MM.1S (cell line): ENCODE results near the gene RCOR1.

Source experiments
- CTCF ChIP-seq: fragments of 300-600 bp; sonication (generic); IDR thresholded peaks from 2 replicates; pipeline ENCODE4 v1.5.1; 2016; ENCODE audit warnings: antibody characterized with exemption, low read length, mixed read lengths
- EZH2 ChIP-seq: fragments of 300-600 bp; sonication (generic); optimal IDR thresholded peaks from 2 replicates; pipeline ENCODE3; 2017; ENCODE audit warnings: low read depth, mild to moderate bottlenecking, antibody characterized with exemption, low read length, mixed read lengths

DNA sequence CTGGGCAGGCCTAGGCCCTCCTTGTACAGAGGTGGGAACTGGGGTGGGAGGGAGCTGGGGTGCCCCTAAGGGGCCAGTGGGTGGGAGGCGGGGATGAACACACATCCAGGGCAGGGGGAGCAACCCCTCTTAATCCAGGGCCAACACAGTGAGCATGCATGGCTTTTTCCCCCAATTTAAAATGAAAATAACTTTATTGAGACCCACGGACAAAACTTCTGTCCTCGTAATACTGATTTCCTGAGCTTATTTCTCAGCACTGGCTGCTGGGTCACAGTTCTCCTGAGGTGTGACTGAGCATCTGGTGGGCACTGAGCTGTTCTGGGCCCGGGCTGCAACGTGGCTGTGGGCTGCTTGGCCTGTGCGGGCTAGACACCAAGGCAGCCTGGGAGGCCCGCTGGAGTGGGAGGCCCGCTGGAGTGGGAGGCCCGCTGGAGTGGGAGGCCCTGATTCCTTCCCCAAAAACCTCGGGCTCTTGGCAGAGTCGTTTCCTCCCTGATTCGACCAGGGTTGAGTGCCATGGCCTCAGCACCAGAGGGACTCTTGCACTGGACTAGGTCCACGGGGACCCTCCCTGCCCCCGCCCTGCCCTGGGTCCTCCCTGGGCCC lies 159.9 kb downstream of the RCOR1 start:
- TF ChIP-seq CTCF = no peak
- no peak for TF ChIP-seq EZH2
